Measurements from ENCODE around the gene ODF2.
A peak's percentile ranks its signal among the peaks of the same experiment; 100 is the strongest.
"Not testable (repeated sequence)": the region's sequence is repeated elsewhere in the genome, so short reads cannot be mapped to it uniquely, and the experiment has no call there.

Gene ODF2

DNA sequence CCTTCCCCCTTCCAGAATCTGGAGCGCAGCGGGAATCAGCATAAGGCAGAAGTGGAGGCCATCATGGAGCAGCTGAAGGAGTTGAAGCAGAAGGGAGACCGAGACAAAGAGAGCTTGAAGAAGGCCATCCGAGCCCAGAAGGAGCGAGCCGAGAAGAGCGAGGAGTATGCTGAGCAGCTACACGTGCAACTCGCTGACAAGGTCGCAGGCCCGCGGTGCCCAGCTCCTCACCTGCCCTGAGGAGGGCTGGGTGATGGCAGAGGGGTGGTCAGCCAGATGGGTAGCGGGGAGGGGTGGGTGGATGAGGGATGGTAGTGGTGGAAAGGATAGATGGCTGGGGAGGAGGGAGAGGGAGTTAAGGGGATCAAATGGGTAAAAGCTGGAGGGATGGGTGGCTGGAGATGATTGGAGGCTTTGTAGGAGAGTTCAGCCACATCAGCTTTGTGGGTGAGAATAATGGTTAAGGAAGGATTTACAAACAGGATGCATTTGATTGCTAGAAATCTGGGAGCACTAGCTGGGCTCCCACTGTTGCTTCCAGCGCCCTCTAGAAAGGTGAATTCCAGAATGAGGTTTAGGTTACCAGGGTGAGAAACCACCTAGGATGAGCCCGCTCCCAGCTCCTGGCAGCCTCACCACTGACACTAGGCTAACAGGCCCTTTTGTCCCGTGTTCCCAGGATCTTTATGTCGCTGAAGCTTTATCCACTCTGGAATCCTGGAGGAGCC lies 29.0 kb downstream of the ODF2 start:
- no peak for DNase-seq (ENCODE audit: low read depth)

DNA sequence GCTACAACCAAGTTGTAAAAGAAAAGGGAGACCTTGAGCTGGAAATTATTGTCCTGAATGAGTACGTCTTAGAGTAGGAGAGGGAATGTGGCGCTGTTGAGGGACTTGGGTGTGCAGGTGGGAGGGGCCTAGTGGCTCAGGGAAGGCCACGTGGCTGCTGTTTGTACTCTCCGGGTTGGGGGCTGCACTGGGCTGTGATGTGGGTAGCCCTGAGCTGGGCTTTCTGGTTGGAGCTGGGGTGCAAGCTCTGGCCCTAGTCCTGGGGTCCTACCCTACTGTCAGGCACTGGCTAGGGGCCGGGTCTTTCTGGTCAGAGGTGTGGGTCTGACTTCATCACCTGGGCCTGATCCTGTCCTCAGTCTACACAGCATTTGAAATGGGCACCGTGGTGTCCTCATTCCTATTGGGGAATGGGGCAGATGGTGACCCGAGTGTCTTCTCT lies 29.6 kb downstream of the ODF2 start:
- no peak for DNase-seq (ENCODE audit: low read depth)

DNA sequence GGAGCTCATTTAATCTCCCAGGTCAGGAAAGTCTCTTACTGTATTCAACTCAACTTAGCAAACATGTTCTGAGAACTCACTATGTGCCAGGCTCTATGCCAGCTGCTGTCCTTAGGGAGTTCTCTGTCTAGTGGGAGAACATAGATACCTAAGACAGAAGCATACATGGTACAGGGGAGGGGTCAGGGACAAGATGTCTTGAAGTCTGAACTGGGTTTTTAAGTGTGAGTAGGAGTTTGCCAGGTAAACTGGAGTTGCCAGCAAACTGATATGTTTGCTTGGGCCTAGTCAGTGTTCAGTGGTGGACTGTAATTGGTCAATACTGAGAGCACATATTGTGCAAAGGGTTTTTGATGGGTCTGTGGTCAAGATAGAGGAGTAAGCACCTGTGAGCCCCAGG lies 30.4 kb downstream of the ODF2 start:
- DNase-seq (ENCODE audit: low read depth), result no peak

DNA sequence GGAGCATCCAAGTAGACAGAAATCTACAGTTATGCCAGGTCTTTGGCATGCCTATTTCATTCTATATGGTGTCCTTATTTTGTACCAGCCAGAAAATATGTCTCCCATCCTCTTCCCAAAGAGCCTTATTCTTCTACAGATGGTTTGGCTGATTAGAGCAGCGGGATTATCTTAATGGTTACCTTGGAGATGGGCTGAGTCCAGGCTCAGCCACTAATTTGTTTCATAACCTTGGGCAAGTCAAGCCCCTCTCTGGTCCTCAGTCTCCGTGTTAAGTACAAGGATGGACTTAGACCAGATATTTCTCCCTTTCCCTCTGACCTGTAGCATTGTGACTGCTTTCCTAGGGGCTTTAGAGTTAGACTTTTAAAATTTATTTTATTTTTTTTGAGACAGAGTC lies 37.6 kb downstream of the ODF2 start:
- no peak for DNase-seq (ENCODE audit: low read depth)

DNA sequence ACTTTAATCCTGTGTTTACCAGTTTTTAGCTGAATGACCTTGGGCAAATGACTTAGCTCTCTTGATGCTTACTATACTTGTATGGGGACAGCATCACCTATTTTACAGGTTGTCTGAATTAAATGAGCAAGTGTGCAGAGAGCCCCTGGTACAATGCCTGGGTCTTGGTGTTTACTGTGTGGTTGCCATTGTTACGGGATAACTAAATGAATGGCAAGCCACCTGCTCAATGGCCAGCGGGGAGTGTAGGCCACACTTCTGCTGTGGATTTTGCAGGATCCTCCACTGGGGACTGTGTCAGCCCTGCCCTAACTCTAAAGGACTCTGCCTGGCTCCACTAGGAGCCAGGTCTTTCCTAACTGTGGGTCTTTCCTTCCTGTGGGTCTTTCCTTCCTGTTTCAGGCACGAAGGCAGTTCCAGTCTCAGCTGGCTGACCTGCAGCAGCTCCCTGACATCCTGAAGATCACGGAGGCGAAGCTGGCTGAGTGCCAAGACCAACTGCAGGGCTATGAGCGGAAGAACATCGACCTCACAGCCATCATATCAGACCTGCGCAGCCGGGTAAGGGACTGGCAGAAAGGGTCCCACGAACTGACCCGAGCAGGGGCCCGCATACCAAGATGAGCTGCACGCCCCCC lies 38.4 kb downstream of the ODF2 start:
- DNase-seq (ENCODE audit: low read depth), result no peak

DNA sequence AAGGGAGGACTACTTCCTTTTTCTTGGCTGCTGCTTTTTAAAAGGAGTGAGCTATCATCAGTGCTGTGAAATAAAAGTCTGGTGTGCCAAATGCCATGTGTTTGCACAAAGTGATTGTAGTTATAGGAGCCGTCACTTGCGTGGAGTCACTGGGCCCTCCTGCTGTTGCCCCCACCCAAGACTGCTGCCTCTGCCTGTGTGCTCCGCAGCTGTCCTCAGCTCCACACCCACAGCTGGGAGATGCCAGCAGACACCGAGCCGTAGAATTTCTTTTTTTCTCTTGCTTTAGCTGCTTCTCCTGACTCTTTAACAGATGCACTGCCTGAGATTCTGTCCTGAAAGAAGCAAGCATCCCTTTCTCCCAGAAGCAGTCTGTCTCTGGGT lies 38.9 kb downstream of the ODF2 start:
- DNase-seq (ENCODE audit: low read depth), result no peak

DNA sequence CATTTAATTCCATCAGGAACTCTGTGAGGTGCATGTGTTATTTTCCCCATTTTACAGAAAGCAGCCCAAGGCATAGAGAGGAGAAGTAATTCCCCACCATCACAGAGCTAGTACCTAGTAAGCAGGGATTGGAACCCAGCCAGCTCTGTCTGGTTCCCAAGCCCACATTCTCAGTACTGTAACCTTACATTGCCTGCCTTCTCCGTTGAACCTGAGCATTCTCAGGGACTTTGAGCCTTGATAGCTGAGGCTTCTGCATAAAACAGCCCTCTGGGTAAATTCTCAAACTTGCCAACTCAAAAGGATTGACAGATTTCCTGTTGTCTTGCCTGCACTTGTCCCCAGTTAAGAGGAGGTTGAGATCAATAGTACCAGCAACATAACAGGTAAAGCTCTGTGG lies 39.5 kb downstream of the ODF2 start:
- DNase-seq (ENCODE audit: low read depth), result no peak

DNA sequence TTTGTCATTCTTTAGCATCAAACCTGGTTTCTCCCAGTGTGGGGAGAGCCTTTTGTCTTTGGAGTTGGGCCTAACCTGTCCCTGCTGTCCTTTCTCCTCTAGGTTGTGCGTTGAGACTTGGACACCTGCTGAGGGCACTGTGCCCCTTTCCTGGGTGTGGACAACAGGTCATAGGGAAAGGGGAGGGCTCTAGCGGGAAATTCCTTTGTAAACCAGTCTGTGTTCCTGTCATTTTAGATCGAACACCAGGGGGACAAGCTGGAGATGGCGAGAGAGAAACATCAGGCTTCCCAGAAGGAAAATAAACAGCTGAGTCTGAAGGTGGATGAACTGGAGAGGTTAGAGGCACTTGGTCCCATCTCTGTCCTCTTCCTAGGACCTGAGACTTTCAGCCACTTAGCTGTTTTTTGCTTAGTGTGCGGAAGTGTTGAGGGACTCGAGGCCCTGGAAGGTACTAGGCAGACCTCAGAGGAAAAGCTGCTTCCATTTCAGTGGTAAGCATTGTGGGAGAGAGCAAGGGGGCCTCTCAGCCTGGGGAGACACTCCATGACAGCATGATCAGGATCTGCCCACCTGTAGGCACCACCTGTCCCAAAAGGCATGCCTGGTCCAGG lies 40.1 kb downstream of the ODF2 start:
- no peak for DNase-seq (ENCODE audit: low read depth)

DNA sequence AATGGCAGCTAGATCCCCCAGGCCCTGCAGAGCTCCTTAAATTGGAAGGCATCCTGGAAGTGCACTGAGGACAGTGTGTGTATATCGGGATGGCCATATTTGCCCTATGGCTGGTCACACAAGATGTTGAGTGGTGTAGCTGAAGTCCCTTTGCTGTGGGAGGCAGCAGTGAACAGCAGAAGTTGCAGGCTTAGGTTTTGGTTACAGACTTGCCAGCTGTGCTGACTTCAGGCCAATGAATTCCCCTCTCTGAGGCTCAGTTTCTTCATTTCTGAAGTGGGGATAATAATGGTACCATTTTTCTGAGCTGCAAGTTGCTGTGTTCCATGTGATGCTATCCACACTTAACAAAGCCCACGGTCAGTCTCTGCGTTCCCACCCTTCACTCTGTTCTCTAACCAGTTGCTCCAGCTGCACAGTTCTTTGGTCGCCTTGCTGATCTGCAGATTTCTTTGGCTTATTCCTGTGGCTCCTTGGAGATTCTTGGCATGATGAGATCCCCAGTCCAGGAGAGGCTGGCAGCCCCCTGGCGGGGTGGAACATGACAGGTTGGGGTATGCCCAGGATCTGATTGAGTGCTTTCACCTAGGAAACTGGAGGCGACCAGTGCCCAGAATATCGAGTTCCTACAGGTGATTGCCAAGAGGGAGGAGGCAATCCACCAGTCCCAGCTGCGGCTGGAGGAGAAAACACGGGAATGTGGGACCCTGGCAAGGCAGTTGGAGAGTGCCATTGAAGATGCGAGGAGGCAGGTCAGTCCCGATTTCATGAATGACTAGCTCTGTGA lies 42.2 kb downstream of the ODF2 start:
- no peak for DNase-seq (ENCODE audit: low read depth)

DNA sequence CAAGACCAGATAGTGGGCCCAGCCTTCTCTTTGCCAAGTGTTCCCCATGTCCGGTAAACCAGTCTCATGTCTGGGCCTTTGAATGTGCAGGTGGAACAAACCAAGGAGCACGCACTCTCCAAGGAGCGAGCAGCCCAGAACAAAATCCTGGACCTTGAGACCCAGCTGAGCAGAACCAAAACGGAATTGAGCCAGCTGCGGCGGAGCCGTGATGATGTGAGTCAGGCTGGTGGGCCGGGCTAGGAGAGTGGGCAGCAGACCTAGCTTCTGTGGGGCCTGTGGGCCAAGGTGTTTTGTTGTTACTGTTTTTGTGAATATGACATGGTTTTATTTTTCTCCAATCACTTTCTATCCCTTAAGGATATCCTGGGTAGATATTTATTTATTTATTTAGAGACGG lies 43.1 kb downstream of the ODF2 start:
- DNase-seq (ENCODE audit: low read depth), result no peak

DNA sequence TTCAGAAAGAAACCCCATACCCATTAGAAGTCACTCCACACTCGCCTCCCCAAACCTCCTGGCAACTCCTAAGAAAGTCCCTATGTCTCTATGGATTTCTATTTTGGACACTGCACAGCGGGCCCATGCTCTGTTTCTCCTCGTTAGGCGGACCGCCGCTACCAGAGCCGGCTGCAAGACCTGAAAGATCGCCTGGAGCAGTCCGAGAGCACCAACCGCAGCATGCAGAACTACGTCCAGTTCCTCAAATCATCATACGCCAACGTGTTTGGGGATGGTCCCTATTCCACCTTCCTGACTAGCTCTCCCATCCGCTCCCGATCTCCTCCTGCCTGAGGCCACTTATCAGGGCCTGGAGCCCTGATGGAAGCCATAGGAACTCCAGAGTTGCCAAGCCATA lies 44.1 kb downstream of the ODF2 start:
- no peak for DNase-seq (ENCODE audit: low read depth)

DNA sequence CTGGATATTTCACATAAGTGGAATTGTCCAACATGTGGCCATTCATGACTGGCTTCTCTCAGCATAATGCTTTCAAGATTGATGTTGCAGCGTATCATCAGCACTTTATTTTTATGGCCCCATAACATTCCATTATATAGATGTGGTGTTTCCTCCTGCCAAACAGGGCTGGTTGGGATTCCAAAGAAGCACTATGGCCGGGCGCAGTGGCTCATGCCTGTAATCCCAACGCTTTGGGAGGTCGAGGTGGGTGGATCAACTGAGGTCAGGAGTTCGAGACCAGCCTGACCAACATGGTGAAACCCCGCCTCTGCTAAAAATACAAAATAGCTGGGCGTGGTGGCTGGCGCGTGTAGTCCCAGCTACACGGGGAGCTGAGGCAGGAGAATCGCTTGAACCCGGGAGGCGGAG lies 47.6 kb downstream of the ODF2 start:
- DNase-seq (ENCODE audit: low read depth), result not testable (repeated sequence)

DNA sequence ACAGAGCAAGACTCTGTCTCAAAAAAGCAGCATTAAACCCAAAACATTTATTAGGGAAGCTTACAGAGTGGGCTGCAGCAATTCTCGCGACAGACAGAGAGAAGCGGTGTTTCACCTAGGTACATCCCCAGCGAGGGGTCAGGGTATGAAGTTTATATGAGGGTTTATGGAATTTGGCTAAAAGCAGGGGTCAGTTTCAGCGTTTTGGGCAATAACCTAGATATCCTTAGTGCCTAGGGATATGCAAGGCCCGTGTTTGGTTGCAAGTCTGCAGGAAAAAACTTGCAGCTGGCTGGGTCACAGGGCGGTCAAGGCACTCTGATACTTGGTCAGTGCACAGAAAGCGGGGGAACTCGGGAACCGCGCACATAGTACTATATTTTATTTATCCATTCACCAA lies 48.1 kb downstream of the ODF2 start:
- no peak for DNase-seq (ENCODE audit: low read depth)

DNA sequence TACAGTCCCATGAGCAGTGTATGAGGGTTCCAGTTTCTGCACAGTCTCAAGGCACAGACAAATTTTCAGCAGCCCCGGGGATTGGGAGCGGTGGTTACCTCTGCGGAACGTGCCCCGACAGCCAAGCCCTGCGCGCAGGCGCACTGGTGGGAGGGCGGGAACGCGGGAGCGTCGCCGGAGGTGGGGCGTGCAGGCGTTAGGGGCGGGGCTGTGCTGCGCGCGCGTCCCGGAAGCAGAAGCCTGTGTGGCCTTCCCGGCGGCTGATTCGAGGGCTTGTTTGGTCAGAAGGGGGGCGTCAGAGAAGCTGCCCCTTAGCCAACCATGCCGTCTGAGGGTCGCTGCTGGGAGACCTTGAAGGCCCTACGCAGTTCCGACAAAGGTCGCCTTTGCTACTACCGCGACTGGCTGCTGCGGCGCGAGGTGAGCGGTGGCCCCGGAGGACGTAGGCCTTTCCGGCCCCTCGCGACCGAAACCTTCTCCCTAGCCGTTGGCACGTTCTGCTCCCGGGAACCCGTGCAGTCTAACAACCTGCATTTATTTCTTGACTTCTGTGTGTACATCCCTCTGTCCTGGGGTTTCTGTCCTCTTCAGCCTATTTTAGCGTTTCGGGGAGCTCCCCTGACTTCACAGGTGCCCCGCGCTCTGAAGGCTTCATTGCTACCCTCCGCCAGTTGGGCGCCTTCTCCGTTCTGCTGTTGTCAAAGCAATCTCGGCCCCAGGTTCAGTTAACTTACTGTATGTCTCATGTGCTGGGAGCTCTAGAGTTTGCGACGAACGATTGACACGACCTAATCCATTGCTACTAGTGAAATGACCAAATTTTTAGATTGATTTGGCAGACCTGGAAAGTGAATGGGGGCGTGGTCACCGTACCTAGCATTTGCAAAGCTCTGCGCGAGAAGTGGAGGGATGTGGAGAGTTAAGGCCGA lies 48.9 kb downstream of the ODF2 start, which contains the start of gene GLE1:
TSS of gene GLE1 (plus strand) at position 235 of the 929 bp plus-strand sequence. CDS start at position 322, 87 bp downstream.
- DNase-seq (ENCODE audit: low read depth), result peak; percentile 68

DNA sequence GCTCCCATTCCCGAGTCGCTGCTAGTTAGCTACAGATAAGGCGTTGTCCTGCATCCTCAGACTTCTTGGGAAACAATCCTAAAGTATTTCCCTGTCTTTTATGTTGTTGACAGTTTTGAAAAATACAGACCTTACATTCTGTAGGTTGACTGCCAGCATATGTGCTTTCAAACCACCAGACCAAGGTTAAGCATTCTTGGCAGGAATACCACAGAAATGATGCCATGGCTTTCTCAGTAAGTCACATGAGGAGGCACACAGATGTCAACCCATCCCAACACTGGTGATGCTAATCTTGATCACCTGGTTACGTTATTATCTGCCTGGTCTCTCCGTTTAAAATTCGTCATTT lies 49.6 kb downstream of the ODF2 start:
- DNase-seq (ENCODE audit: low read depth), result peak; percentile 30

DNA sequence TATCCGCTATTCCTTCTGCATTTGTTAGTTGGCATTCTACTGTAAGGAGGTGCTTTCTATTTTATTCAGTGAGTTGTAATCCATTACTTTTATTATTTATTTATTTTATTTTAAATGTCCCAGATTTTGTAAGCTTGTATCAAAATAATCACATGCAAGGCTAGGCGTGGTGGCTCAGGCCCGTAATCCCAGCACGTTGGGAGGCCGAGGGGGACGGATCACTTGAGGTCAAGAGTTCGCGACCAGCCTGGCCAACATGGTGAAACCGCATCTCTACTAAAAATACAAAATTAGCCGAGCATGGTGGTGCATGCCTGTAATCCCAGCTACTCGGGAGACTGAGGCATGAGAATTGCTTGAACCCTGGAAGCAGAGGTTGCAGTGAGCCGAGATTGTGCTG lies 50.1 kb downstream of the ODF2 start:
- not testable (repeated sequence) for DNase-seq (ENCODE audit: low read depth)

DNA sequence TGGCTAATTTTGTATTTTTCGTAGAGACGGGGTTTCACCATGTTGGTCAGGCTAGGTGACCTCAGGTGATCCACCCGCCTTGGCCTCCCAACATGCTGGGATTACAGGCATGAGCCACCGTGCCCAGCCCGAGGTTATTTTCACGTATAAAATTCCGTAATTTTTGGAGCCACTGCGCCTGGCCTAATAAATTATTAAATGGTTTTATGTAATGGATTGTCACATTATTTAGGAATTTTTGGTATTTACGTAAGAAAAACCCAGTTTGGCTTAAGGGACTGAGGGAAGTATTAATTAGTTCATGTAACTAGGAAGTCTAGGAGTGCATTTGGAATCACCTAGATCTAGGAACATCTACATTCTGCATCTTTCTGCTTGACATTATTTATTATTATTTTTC lies 57.0 kb downstream of the ODF2 start:
- DNase-seq (ENCODE audit: low read depth), result no peak

DNA sequence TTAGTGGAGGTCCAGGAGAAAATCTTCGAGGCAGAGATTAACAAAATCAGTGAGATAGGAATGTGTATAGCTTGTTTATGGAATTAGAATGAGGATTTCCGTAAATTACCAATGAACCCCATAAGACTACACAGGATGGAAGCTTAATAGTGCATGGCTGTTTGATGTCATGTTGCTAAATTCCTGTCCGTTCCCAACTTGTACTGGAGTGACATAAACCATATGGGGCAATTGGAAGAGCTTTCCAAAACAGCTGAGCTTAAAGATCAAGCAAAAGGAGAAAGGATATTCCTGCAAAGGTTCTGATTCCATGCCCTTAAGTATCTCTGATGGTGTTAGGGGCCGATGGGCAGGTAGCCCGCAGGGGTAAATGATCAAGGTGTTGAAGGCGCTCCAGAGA lies 66.2 kb downstream of the ODF2 start:
- DNase-seq (ENCODE audit: low read depth), result no peak

DNA sequence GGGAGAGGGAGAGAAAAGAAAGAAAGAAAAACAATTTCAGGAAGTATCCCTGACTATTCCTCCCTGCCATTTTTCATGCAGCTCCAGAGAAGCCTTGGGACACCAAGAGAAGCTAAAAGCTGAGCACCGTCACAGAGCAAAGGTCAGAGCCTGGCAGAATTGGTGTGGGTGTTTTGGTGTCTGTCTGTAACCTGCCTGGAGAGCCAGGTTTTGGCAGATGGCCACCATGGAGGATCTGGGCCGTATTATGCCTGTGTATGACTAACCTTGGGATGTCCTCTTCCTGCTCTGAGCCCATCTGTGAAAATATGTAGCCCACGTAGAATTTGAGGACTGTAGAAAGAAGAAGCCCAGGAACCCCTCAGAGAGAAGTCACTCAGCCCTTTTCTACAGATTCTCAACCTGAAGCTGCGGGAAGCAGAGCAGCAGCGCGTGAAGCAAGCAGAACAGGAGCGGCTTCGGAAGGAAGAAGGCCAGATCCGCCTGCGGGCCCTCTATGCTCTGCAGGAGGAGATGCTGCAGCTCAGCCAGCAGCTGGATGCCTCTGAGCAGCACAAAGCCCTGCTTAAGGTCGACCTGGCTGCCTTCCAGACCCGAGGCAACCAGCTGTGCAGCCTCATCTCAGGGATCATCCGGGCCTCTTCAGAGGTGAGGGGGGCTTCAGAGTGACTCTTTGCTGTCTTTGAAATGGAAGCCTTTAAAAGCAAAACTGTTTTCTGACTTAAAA lies 67.6 kb downstream of the ODF2 start:
- peak; percentile 10 for DNase-seq (ENCODE audit: low read depth)

DNA sequence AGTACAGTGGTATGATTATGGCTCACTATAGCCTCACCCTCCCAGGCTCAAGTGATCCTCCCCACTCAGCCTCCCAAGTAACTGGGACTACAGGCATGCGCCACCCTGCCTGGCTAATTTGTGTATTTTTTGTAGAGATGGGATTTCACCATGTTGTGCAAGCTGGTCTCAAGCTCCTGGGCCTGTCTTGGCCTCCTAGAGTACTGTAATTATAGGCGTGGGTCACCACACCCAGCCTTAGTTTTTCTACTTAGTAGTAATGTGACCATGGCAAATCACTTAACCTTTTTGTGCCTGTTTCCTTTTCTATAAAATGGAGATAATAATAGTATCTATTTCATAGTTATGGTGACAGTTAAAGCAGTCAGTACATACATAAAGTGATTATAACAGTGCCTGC lies 70.9 kb downstream of the ODF2 start:
- DNase-seq (ENCODE audit: low read depth), result no peak

Data from HS-5 (cell line).